ENCODE data around the gene PRSS8.

The PRSS8 gene

GRCh38 chr16:31085873-31086628 is 49.5 kb downstream of the PRSS8 start:
- TF ChIP-seq GATA2 (IDR thresholded peaks at IDR 0.05; ENCODE audit: low read depth, low read length) (no peak), GATA3 (IDR thresholded peaks at IDR 0.05; ENCODE audit: low read depth, low read length) (no peak)

GRCh38 chr16:31085411-31085810 is 50.1 kb downstream of the PRSS8 start:
- TF ChIP-seq GATA3 (IDR thresholded peaks at IDR 0.05; ENCODE audit: low read depth, low read length): no peak
- TF ChIP-seq GATA2 (IDR thresholded peaks at IDR 0.05; ENCODE audit: low read depth, low read length): no peak

GRCh38 chr16:31084584-31085302 is 50.8 kb downstream of the PRSS8 start:
- TF ChIP-seq GATA3 (IDR thresholded peaks at IDR 0.05; ENCODE audit: low read depth, low read length) (no peak), GATA2 (IDR thresholded peaks at IDR 0.05; ENCODE audit: low read depth, low read length) (no peak)

- TF ChIP-seq GATA3 (IDR thresholded peaks at IDR 0.05; ENCODE audit: low read depth, low read length) (no peak), GATA2 (IDR thresholded peaks at IDR 0.05; ENCODE audit: low read depth, low read length) (no peak)
Observed at GRCh38 chr16:31083981-31084380, 51.5 kb downstream of the PRSS8 start.

- TF ChIP-seq GATA2 (IDR thresholded peaks at IDR 0.05; ENCODE audit: low read depth, low read length) (no peak), GATA3 (IDR thresholded peaks at IDR 0.05; ENCODE audit: low read depth, low read length) (no peak)
Observed at GRCh38 chr16:31083556-31083955, 52.0 kb downstream of the PRSS8 start.

- TF ChIP-seq GATA2 (IDR thresholded peaks at IDR 0.05; ENCODE audit: low read depth, low read length): no peak
- TF ChIP-seq GATA3 (IDR thresholded peaks at IDR 0.05; ENCODE audit: low read depth, low read length): no peak
Observed at GRCh38 chr16:31083081-31083480, 52.4 kb downstream of the PRSS8 start.

- no peak for TF ChIP-seq GATA3 (IDR thresholded peaks at IDR 0.05; ENCODE audit: low read depth, low read length)
- no peak for TF ChIP-seq GATA2 (IDR thresholded peaks at IDR 0.05; ENCODE audit: low read depth, low read length)
Observed at GRCh38 chr16:31082368-31083045, 53.0 kb downstream of the PRSS8 start.
